GM19351 (cell line): Measurements from ENCODE around the gene SNX11.
A peak's percentile ranks its signal among the peaks of the same experiment; 100 is the strongest.

Experiments used
- ATAC-seq: cut with Tn5 transposase; IDR thresholded peaks from one replicate; pipeline ENCODE4 v1.9.1; 2021; ENCODE audit warnings: mild to moderate bottlenecking, moderate library complexity; ENCODE audit not compliant: unreplicated experiment

SNX11 gene

GRCh38 chr17:48095611-48096010, 12.0 kb upstream of the SNX11 start:
- no peak for ATAC-seq

GRCh38 chr17:48100160-48100559, 7.4 kb upstream of the SNX11 start:
- no peak for ATAC-seq

DNA sequence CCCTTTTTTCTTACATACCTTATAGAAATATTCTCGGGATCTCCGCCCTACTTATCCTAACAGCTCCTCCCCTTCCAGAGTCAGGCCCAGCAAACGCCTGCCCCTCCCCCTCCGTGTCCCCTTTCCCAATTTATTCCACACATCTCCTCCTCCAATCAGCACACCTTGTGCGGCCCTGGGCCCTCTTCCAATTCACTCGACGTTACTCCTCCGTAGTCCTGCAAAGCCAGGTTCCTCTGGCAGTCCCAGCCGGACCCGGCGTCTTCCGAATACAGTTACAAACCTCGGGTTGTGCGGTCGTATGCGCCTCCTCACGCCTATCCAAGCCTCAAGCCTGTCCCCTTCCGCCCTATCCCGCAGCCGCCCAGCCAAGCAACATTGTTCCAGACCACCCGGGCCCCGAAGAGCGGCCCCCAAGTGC, 7.0 kb upstream of the SNX11 start:
- ATAC-seq = no peak

DNA sequence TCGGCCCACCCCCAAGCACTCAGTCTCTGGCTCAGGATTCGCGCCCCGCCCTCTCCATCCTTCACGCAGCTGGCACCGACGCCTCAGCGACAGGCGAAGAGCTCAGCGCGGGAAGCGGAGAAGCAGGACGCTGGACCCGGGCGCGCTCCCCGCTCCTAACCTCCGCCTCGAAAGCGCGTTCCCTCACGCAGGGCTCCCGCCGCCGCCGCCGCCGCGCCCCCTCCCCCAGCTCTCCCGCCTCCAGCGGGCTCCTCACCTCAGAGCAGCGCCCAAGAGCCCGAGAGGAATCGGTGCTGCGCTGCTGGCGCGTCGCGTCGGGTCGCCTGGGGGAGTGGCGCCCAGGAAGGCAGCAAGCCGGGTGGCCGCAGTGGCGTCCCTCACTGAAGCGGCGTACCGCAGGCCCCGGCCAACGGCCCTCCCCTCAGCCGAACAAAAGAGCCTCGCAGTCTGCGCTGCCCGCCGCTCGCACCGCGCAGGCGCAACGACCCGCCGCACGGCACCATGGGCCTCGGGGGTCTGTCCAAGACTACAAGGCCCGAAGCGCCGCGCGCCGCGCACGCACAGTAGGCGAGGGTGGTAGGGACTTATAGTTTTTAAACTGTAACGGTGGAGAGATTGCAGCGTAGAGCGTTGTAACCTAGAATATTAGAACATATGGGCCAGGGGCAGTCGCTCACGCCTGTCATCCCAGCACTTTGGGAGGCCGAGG, 6.4 kb upstream of the SNX11 start, which contains the start of gene CBX1:
Gene CBX1, minus strand, starts transcription at position 467 of the 709 bp plus-strand sequence. CDS start 24,474 bp downstream, outside the sequence.
- peak; percentile 87 for ATAC-seq

DNA sequence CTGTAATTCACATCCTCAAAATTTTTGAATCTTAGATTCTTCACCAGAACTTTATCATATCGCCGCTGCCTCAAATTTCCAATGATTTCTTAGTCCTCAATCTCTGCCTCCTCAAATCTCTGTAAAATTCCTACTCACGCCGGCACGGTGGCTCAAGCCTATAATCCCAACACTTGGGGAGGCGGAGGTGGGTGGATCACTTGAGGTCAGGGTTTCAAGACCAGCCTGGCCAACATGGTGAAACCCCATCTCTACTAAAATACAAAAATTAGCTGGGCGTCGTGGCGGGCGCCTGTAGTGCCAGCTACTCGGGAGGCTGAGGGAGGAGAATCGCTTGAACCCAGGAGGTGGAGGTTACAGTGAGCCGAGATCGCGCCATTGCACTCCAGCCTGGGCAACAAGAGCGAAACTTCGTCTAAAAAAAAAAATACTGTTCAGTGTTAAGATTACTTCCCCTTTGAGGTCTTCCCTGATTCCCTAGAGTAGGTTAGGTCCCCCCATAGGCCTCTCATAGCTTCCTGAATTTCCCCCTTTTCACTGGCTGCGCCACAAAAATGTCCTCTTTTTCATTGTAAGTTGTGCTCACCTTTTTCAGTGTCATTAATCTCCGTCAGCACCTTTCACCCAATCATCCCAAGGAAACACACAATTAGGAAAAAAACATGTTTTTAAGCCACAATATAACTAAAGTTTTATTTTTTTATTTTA, 5.4 kb upstream of the SNX11 start:
- ATAC-seq = no peak

- no peak for ATAC-seq
Observed at GRCh38 chr17:48102798-48103715, 4.5 kb upstream of the SNX11 start.

DNA sequence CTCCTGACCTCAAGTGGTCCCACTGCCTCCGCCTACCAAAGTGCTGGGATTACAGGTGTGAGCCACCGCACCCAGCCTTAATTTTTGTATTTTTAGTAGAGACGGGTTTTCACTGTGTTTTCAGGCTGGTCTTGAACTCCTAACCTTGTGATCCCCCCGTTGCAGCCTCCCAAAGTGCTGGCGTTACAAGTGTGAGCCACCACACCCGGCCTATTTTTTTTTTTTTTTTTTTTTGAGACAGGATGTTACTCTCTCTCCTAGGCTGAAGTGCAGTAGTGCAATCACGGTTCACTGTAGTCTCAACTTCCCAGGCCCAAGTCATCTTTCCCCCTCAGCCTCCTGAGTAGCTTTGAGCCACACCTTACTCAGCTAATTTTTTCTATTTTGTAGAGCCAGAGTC, 3.1 kb upstream of the SNX11 start:
- no peak for ATAC-seq

GRCh38 chr17:48106802-48107136, 797 bp upstream of the SNX11 start:
- no peak for ATAC-seq

GRCh38 chr17:48110761-48111160, 3.2 kb downstream of the SNX11 start:
- ATAC-seq = no peak

GRCh38 chr17:48111937-48112241, 4.3 kb downstream of the SNX11 start:
- ATAC-seq = no peak

GRCh38 chr17:48113201-48113676, 5.7 kb downstream of the SNX11 start:
- ATAC-seq = peak; percentile 54

GRCh38 chr17:48121923-48122664, 14.5 kb downstream of the SNX11 start:
- no peak for ATAC-seq

DNA sequence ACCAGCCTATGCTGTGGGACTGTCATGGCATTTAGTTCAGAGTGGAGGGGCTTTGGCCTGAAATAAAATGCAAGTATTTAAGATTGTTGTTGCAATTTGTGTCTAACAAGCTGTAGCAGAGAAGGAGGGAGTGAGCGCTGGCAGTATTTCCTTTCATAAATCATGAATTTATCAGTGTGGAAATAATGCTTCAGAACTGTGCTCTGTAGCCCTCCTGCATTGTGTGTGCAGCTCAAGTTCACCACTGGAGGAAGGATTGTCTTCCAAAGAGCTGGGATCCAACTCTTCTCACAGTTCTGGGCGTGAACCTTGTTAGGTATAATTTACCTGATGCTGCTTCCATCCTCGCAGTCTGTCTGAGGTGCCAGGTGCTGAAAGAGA, 15.1 kb downstream of the SNX11 start:
- ATAC-seq = no peak

DNA sequence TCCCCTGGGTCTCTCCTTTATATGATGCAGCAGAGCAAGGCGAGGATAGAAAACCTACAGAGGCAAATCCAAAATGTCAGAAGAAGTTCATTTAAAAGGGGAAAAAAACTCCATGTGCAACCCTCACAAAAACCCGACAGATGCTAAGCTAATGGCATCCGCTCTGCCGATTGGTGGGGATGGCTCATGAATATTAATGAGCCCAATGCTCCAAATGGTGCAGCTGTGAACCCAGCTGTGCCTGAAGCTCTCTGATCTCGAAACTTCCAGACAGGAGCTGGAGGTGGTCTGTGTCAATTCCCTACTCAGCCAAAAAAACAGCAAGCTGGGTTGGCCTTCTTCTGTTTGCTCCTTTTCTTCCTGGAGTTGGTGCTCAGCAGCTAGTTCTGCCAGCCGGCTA, 15.5 kb downstream of the SNX11 start:
- no peak for ATAC-seq

GRCh38 chr17:48123776-48124388, 16.3 kb downstream of the SNX11 start:
- ATAC-seq = no peak

- no peak for ATAC-seq
Observed at GRCh38 chr17:48125829-48126531, 18.4 kb downstream of the SNX11 start.

GRCh38 chr17:48126532-48126850, 18.9 kb downstream of the SNX11 start:
- no peak for ATAC-seq

DNA sequence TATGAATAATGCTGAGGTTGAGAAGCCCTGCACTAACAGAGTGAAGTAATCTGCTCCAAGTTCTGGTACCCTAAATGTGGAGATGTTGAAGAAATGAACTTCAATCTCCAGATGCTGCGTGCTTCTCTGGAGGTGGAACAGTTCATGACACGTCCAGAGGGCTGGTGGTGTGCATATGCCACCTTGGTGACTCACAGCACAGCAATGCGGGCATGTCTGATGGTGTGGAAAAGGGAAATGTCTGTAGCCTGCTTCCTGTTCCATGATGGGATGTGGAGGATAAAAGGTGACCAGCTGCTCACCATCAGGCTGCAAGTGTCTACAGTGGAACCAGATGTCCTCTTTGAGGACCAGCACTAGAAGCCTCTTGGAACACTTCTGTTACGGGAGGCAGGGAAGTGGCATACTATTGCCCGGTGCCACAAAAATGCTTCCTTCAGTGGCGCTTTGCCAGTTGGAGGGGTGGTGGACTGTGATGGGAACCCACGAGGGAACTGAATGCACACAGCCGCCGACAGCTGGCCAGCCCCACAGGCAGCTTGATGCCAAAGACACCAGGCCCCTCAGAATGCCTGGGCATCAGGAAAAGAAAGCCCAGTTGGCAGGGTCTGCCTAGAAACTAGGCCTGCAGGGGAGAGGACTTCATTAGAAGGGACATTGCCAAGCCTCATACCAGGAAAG, 19.9 kb downstream of the SNX11 start:
- ATAC-seq = no peak

- no peak for ATAC-seq
Observed at GRCh38 chr17:48128400-48128799, 20.8 kb downstream of the SNX11 start.
